WTC11 (cell line): ENCODE measurements around the gene NFU1. TPM values are rescaled to one million over a fixed set of nuclear protein-coding genes. Genes with fewer than 3 reads are reported as not detected.

Experiments used
- ATAC-seq: fragments of 200-7000 bp; cut with Tn5 transposase; 2 replicates; pipeline ENCODE4 v1.10.0; 2021; ENCODE audit warnings: mild to moderate bottlenecking, moderate library complexity
- CTCF ChIA-PET: fragments of 300-600 bp; sonication (Branson Sonifier 250); formaldehyde crosslinking; loops from one replicate; lab custom pipeline; 2021; ENCODE audit warnings: antibody characterized with exemption; lab: Charles Lee
- POLR2A ChIA-PET: fragments of 350-600 bp; sonication (Branson Sonifier 250); formaldehyde crosslinking; loops from one replicate; lab custom pipeline; 2021; ENCODE audit warnings: antibody characterized with exemption; lab: Charles Lee
- DNase-seq: peaks from one replicate; pipeline ENCODE4 v3.0.0; 2021; ENCODE audit warnings: low spot score
- H3K27ac Mint-ChIP-seq: 2 replicates; pipeline ENCODE4 v1.8.0; 2021; ENCODE audit warnings: mixed read lengths
- H3K27me3 Mint-ChIP-seq: 2 replicates; pipeline ENCODE4 v1.8.0; 2021; ENCODE audit warnings: low read depth, mild to moderate bottlenecking, moderate library complexity, mixed read lengths
- H3K36me3 Mint-ChIP-seq: 2 replicates; pipeline ENCODE4 v1.8.0; 2021; ENCODE audit warnings: mixed read lengths
- H3K4me1 Mint-ChIP-seq: 2 replicates; pipeline ENCODE4 v1.8.0; 2022; ENCODE audit warnings: mixed read lengths
- H3K4me3 Mint-ChIP-seq: 2 replicates; pipeline ENCODE4 v1.8.0; 2021; ENCODE audit warnings: mild to moderate bottlenecking, moderate library complexity, mixed read lengths
- H3K9me3 Mint-ChIP-seq: 2 replicates; pipeline ENCODE4 v1.8.0; 2021; ENCODE audit warnings: mixed read lengths
- ARID4B ChIP-seq: sonication (generic); formaldehyde crosslinking; IDR thresholded peaks from 2 replicates; pipeline ENCODE4 v1.8.0; 2023; ENCODE audit warnings: missing genetic modification reagents, mild to moderate bottlenecking, borderline replicate concordance
- CDX4 ChIP-seq: fragments of 250-450 bp; sonication (Bioruptor Pico); IDR thresholded peaks from 2 replicates; pipeline ENCODE4 v1.9.0; 2021; ENCODE audit warnings: moderate library complexity, mild to moderate bottlenecking, inconsistent platforms, borderline replicate concordance
- E2F4 ChIP-seq: sonication (generic); formaldehyde crosslinking; IDR thresholded peaks from 2 replicates; pipeline ENCODE4 v1.8.1; 2022; ENCODE audit warnings: low read depth, mild to moderate bottlenecking, moderate library complexity, missing genetic modification reagents, borderline replicate concordance
- JUN ChIP-seq: sonication (generic); formaldehyde crosslinking; IDR thresholded peaks from 2 replicates; pipeline ENCODE4 v1.8.0; 2023; ENCODE audit warnings: mild to moderate bottlenecking, missing genetic modification reagents
- MYBL2 ChIP-seq: sonication (generic); formaldehyde crosslinking; IDR thresholded peaks from 2 replicates; pipeline ENCODE4 v1.8.1; 2023; ENCODE audit warnings: mild to moderate bottlenecking, moderate library complexity, missing genetic modification reagents
- NFE2L1 ChIP-seq: sonication (generic); formaldehyde crosslinking; IDR thresholded peaks from 2 replicates; pipeline ENCODE4 v1.8.1; 2023; ENCODE audit warnings: missing genetic modification reagents
- RORB ChIP-seq: fragments of 250-450 bp; sonication (Bioruptor Pico); IDR thresholded peaks from 2 replicates; pipeline ENCODE4 v1.9.0; 2021; ENCODE audit warnings: mild to moderate bottlenecking
- ZBTB21 ChIP-seq: sonication (generic); formaldehyde crosslinking; IDR thresholded peaks from 2 replicates; pipeline ENCODE4 v1.8.1; 2023; ENCODE audit warnings: mild to moderate bottlenecking, missing genetic modification reagents, borderline replicate concordance
- ZNF281 ChIP-seq: sonication (generic); formaldehyde crosslinking; IDR thresholded peaks from 2 replicates; pipeline ENCODE4 v1.8.0; 2023; ENCODE audit warnings: mild to moderate bottlenecking, missing genetic modification reagents
- ZNF512 ChIP-seq: sonication (generic); formaldehyde crosslinking; IDR thresholded peaks from 2 replicates; pipeline ENCODE4 v1.8.1; 2022; ENCODE audit warnings: missing genetic modification reagents, borderline replicate concordance
- total RNA-seq: library from RNA; stranded (reverse); gene quantifications from 3 replicates; pipeline ENCODE4 v1.2.3, GENCODE V29; 2021

Gene NFU1
- total RNA-seq, 1 experiment from 2014 or later, result 39.3 TPM

GRCh38 chr2:69382547-69382946, 54.7 kb downstream of the NFU1 start (continued):
- TF ChIP-seq ZNF281 (CRISPR knock-in tag) (no peak), ZBTB21 (CRISPR knock-in tag) (no peak), MYBL2 (CRISPR knock-in tag) (no peak), ARID4B (CRISPR knock-in tag) (no peak), RORB (no peak), ZNF512 (CRISPR knock-in tag) (no peak), NFE2L1 (CRISPR knock-in tag) (no peak), E2F4 (CRISPR knock-in tag) (no peak), JUN (no peak)

GRCh38 chr2:69381337-69381737, 55.9 kb downstream of the NFU1 start:
- no peak for ATAC-seq
- POLR2A ChIA-PET, result no interaction called here

More at GRCh38 chr2:69381337-69381737, 55.9 kb downstream of the NFU1 start:
- H3K4me3 Mint-ChIP-seq, result no peak overlapping the region
- H3K27me3 Mint-ChIP-seq, result no peaks in the 10 kb centered on the region
- CTCF ChIA-PET, result interaction anchor here (0.8 to 1.1 kb wide), 3 partner anchors 56 to 386 kb away, joined by 3 to 4 read pairs (median 3); partner anchors contain the start of gene NFU1
- H3K27ac Mint-ChIP-seq, result no peak overlapping the region
- H3K4me1 Mint-ChIP-seq, result peaks cover 28% of the 10 kb centered on the region
- no peak for TF ChIP-seq CDX4 (CRISPR knock-in tag)
- DNase-seq, result no peak
- no peaks in the 10 kb centered on the region for H3K9me3 Mint-ChIP-seq
- H3K36me3 Mint-ChIP-seq, result no peaks in the 10 kb centered on the region
